OCI-LY7 (cell line): ENCODE measurements around the gene IFITM2. TPM values are rescaled to one million over a fixed set of nuclear protein-coding genes. Genes with fewer than 3 reads are reported as not detected.
"Not testable (repeated sequence)": the region's sequence is repeated elsewhere in the genome, so short reads cannot be mapped to it uniquely, and the experiment has no call there.

Experiments used
- BruUV-seq: library from RNA; stranded (reverse); fragments of 400-500 nt; replicated peaks from 2 replicates; lab custom pipeline; 2021; lab: Mats Ljungman, UMichigan
- CTCF ChIA-PET: fragments of 300-600 bp; sonication (Branson Sonifier 250); formaldehyde crosslinking; loops from one replicate; lab custom pipeline; 2022; ENCODE audit warnings: antibody characterized with exemption; ENCODE audit not compliant: unreplicated experiment; lab: Charles Lee
- POLR2A ChIA-PET: fragments of 300-600 bp; sonication (Branson Sonifier 250); formaldehyde crosslinking; loops from one replicate; lab custom pipeline; 2022; ENCODE audit warnings: antibody characterized with exemption; lab: Charles Lee
- DNase-seq: peaks from one replicate; pipeline ENCODE4 v3.0.0-alpha.2; 2015; ENCODE audit warnings: low spot score
- H2AFZ ChIP-seq: fragments of 200-600 bp; sonication (generic), shearing (Covaris generic); 2 replicates; pipeline ENCODE4 v1.6.1; 2014; ENCODE audit warnings: mild to moderate bottlenecking, antibody characterized with exemption, low read length, moderate library complexity
- H3K27ac ChIP-seq: fragments of 200-600 bp; sonication (generic); 2 replicates; pipeline ENCODE4 v1.5.1; 2014; ENCODE audit warnings: mixed run types, low read depth, mild to moderate bottlenecking, moderate library complexity, low read length, inconsistent platforms; ENCODE audit not compliant: poor library complexity, severe bottlenecking
- H3K36me3 ChIP-seq: fragments of 200-600 bp; sonication (generic); 2 replicates; pipeline ENCODE4 v1.6.1; 2014; ENCODE audit warnings: mild to moderate bottlenecking, antibody characterized with exemption, low read length, moderate library complexity, mixed read lengths; ENCODE audit not compliant: insufficient read depth
- H3K4me1 ChIP-seq: fragments of 200-600 bp; sonication (generic); 2 replicates; pipeline ENCODE4 v1.5.1; 2014; ENCODE audit warnings: mild to moderate bottlenecking, low read length; ENCODE audit not compliant: insufficient read depth, poor library complexity, severe bottlenecking
- H3K4me2 ChIP-seq: fragments of 200-600 bp; sonication (generic); 2 replicates; pipeline ENCODE4 v1.6.1; 2014; ENCODE audit warnings: mild to moderate bottlenecking, low read length
- H3K4me3 ChIP-seq: fragments of 200-600 bp; sonication (generic); 2 replicates; pipeline ENCODE4 v1.5.1; 2014; ENCODE audit warnings: mild to moderate bottlenecking, low read depth, low read length; ENCODE audit not compliant: poor library complexity, severe bottlenecking
- H3K79me2 ChIP-seq: fragments of 200-600 bp; sonication (generic); 2 replicates; pipeline ENCODE4 v1.6.1; 2016; ENCODE audit warnings: low read depth, mild to moderate bottlenecking, low read length, moderate library complexity, mixed read lengths; ENCODE audit not compliant: insufficient read depth
- H3K9me2 ChIP-seq: fragments of 200-600 bp; sonication (generic); 2 replicates; pipeline ENCODE4 v1.6.1; 2016; ENCODE audit warnings: mild to moderate bottlenecking, low read length, mixed read lengths; ENCODE audit not compliant: insufficient read depth
- H3K9me3 ChIP-seq: fragments of 200-600 bp; sonication (generic); 2 replicates; pipeline ENCODE4 v1.6.1; 2014; ENCODE audit warnings: mild to moderate bottlenecking, mixed run types, low read length, mixed read lengths
- H4K20me1 ChIP-seq: fragments of 200-600 bp; sonication (generic); 2 replicates; pipeline ENCODE4 v1.6.1; 2014; ENCODE audit warnings: mild to moderate bottlenecking, antibody characterized with exemption, low read length, moderate library complexity, mixed read lengths; ENCODE audit not compliant: insufficient read depth
- EZH2phosphoT487 ChIP-seq: fragments of 200-600 bp; sonication (generic); IDR thresholded peaks from 2 replicates; pipeline ENCODE4 v1.6.1; 2018; ENCODE audit warnings: low read depth, borderline replicate concordance, mild to moderate bottlenecking, mixed run types, antibody characterized with exemption, low read length, moderate library complexity, mixed read lengths
- intact Hi-C: fragments of 100-400 bp; cut with micrococcal nuclease; formaldehyde crosslinking; loops from one replicate; pipeline ENCODE4 v1.10.0; 2022; ENCODE audit not compliant: unreplicated experiment
- total RNA-seq, 2 experiments: library from RNA; depleted of rRNA in 1 of 2; stranded (reverse); fragments of >200 nt in 1 of 2; shearing (Covaris generic) in 1 of 2; gene quantifications; 2 replicates each; pipeline ENCODE4 v1.2.3, GENCODE V29; 2014 to 2022
- TF ChIP-seq, protein P1 (sequence below): fragments of 200-600 bp; sonication (generic); conservative IDR thresholded peaks from 2 replicates; pipeline ENCODE4 v1.5.1; 2014; ENCODE audit warnings: mild to moderate bottlenecking, antibody characterized with exemption, low read length, moderate library complexity, mixed read lengths

The IFITM2 gene
- total RNA-seq, 2 experiments from 2014 or later: 22.1 to 117 TPM

DNA sequence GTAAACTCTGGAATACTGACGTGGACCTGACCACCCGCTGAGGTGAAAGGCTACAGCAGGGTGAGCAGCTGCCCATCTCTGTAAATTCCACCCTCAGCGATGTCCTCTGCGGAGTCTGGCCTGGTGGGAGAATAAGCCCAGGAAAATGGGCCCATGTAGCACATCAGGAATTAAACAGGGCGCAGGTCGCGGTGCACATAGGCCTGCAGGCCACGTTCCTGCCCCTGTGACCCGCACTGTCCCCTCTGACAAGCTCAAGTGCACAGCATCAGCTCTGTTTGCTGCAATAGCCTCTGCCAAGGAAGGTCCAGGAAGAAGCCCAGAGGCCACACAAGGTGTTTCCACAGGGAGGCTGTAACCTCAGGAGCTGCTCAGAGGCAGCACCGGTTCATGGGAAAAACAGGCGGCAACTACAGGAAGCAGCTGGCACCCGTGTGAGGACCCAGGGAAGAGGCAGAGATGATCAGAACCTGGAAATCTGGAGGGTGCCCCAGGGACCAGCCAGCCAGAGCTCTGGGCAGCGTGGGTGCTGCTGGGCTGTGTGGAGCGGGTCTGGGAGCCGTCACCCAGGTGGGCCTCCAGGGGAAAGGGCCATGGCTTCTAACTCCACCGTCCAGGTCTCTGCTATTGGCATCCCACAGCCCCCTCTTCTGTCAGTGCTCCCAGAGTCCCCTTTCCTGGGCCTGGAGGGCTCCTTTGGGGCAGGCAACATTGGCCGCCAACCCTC, 808 bp upstream of the IFITM2 start:
- DNase-seq: no peak
- TF ChIP-seq EZH2phosphoT487: no peak
- TF ChIP-seq, protein P1, sequence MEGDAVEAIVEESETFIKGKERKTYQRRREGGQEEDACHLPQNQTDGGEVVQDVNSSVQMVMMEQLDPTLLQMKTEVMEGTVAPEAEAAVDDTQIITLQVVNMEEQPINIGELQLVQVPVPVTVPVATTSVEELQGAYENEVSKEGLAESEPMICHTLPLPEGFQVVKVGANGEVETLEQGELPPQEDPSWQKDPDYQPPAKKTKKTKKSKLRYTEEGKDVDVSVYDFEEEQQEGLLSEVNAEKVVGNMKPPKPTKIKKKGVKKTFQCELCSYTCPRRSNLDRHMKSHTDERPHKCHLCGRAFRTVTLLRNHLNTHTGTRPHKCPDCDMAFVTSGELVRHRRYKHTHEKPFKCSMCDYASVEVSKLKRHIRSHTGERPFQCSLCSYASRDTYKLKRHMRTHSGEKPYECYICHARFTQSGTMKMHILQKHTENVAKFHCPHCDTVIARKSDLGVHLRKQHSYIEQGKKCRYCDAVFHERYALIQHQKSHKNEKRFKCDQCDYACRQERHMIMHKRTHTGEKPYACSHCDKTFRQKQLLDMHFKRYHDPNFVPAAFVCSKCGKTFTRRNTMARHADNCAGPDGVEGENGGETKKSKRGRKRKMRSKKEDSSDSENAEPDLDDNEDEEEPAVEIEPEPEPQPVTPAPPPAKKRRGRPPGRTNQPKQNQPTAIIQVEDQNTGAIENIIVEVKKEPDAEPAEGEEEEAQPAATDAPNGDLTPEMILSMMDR: no peak
- Histone ChIP-seq H3K9me2 (no peaks in the 10 kb centered on the region), H3K27ac (no peak overlapping the region), H3K4me2 (no peak overlapping the region), H3K4me3 (no peak overlapping the region), H3K9me3 (no peaks in the 10 kb centered on the region), H3K79me2 (no peaks in the 10 kb centered on the region), H3K36me3 (no peaks in the 10 kb centered on the region), H4K20me1 (no peaks in the 10 kb centered on the region), H3K4me1 (peaks cover 34% of the 10 kb centered on the region), H2AFZ (no peak overlapping the region)
- intact Hi-C loops: loop anchor here (10.0 kb wide), 1 partner anchor 52 kb away; no protein-coding TSS in a partner anchor
- CTCF ChIA-PET: interaction anchor here (1.5 kb wide), 1 partner anchor 34 kb away, joined by 5 read pairs; no protein-coding TSS in a partner anchor
- POLR2A ChIA-PET: interaction anchor here (0.7 to 1.2 kb wide), 2 partner anchors 10 to 24 kb away, joined by 3 to 4 read pairs; no protein-coding TSS in a partner anchor
- no TSS peak for BruUV-seq

DNA sequence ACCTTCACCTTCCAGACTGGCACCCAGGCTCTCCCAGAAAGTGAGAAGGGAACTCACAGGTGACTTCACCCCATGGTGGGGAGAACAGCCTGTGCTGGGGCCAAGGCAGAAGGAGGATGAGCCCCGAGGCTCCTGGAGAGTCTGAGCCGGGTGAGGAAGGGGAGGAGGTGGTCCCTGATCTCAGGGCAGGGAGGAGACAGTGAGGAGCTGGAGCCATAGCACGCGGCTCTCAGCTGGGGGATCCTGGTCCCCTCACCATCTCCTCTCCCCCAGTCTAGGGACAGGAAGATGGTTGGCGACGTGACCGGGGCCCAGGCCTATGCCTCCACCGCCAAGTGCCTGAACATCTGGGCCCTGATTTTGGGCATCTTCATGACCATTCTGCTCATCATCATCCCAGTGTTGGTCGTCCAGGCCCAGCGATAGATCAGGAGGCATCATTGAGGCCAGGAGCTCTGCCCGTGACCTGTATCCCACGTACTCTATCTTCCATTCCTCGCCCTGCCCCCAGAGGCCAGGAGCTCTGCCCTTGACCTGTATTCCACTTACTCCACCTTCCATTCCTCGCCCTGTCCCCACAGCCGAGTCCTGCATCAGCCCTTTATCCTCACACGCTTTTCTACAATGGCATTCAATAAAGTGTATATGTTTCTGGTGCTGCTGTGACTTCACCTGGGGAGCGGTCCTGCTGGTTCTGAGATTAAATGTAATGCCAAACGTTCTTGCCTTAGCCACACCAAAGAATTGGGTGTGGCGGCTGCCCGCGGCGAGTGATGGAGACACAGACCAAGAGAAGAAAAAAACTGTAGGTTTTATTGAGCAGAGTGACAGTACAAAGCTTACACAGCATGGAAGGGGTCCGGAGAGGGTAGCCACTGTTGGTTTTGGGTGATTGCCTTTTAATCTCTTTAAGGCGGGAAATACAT, 1.4 kb downstream of the IFITM2 start:
- H4K20me1 ChIP-seq, H3K4me2 ChIP-seq, H2AFZ ChIP-seq, CTCF ChIA-PET, H3K9me2 ChIP-seq, H3K4me3 ChIP-seq, BruUV-seq, H3K9me3 ChIP-seq, H3K79me2 ChIP-seq, DNase-seq, H3K27ac ChIP-seq, H3K36me3 ChIP-seq, POLR2A ChIA-PET: not testable (repeated sequence)
- H3K4me1 ChIP-seq: peaks cover 47% of the 10 kb centered on the region
- intact Hi-C loops: loop anchor here (10.0 kb wide), 1 partner anchor 54 kb away; no protein-coding TSS in a partner anchor

DNA sequence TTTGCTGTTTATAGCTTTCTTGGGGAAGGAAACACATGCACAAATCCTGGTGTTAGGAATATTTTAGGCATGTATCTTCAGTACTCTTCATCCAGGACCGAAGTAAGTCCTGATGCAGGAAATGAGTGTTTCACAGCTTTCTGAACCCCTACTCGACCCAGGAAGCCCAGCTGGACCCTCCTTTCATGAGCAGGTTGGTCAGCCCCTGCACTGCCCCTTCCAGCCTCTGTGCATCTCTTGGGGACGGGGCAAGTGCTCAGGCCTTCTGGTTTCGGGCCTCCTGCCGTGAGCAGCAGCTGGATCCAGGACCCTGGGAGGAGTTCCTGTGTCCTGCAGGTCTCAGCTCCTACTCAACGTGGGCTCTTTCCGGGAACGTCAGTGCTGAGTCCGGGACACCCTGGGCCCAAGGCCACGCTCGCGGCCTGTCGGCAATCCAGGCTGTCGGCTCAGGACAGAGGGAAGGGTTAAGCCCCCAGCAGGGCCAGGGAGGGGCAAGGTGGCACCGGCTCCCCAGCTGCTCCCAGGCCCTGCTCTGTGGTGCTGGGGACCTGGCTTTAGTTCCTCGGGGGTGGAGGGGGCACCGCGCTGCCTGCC, 2.5 kb downstream of the IFITM2 start:
- intact Hi-C loops: loop anchor here (10.0 kb wide), 1 partner anchor 55 kb away; no protein-coding TSS in a partner anchor
- H3K27ac ChIP-seq, H2AFZ ChIP-seq, H3K4me3 ChIP-seq, H3K79me2 ChIP-seq, DNase-seq, H4K20me1 ChIP-seq, H3K9me2 ChIP-seq, H3K9me3 ChIP-seq, H3K4me2 ChIP-seq, CTCF ChIA-PET, BruUV-seq, H3K36me3 ChIP-seq, POLR2A ChIA-PET: not testable (repeated sequence)
- peaks cover 49% of the 10 kb centered on the region for H3K4me1 ChIP-seq

DNA sequence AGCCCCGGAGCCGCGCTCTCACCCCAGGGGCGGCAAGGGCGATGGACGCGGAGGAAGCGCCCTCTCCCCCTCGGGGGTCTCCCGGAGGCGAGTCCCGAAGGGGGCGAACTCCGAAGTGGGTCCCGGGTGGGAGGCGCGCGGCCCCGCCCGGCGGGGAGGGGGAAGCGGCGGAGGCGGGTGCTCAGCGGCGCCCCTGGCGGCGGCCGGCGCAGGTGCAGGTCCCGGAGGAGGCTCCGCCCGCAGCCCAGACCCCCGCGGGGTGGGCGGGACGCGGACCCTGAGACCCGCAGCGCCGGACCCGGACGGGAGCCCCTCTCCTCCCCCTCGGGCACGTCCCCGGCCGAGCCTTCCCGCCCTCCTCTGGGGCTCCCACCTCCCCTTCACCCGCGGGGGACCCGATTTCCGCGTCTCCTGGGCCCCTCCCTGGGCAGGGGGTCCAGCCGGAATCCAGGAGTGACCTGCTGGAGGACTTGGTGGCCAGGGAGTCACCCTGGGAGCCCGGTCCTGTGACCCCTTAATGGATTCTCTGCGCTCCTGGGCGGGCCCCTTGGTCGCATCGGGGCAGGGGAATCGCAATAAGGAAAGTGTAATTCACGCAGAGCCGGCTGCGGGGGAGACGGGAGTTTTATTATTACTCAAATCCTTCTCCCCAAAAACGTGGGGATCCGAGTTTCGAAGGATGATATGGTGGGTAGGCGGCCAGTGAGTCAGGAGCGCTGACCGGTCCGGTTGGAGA, 3.6 kb downstream of the IFITM2 start:
- peaks cover 51% of the 10 kb centered on the region for H3K4me1 ChIP-seq
- H2AFZ ChIP-seq, BruUV-seq: not testable (repeated sequence)

More for the DNA sequence above, 3.6 kb downstream of the IFITM2 start:
- ChIA-PET POLR2A (interaction anchor here (2.3 kb wide), 1 partner anchor 19 kb away, joined by 17 read pairs; no protein-coding TSS in a partner anchor), CTCF (interaction anchor here (1.5 kb wide), 1 partner anchor 29 kb away, joined by 5 read pairs; no protein-coding TSS in a partner anchor)
- H3K79me2 ChIP-seq, H3K27ac ChIP-seq, intact Hi-C loops, H4K20me1 ChIP-seq, H3K36me3 ChIP-seq, DNase-seq, H3K9me3 ChIP-seq, H3K9me2 ChIP-seq: not testable (repeated sequence)
- Histone ChIP-seq H3K4me3 (peak overlapping the region; percentile 67), H3K4me2 (peak overlapping the region; percentile 68)
